HEK293 (cell line): ENCODE measurements around the gene DRAP1.

ENCODE experiments used
- GLIS1 ChIP-seq: fragments of 450-650 bp; formaldehyde crosslinking; IDR thresholded peaks from 2 replicates; pipeline ENCODE4 v1.5.1; 2016; ENCODE audit warnings: missing biosample characterization, missing genetic modification characterization
- HIC1 ChIP-seq: fragments of 450-650 bp; formaldehyde crosslinking; IDR thresholded peaks from 2 replicates; pipeline ENCODE4 v1.5.1; 2016; ENCODE audit warnings: missing biosample characterization, missing genetic modification characterization
- IKZF3 ChIP-seq: fragments of 450-650 bp; IDR thresholded peaks from 2 replicates; pipeline ENCODE4 v1.5.0; 2018; ENCODE audit warnings: missing biosample characterization, mild to moderate bottlenecking, missing genetic modification characterization, moderate library complexity
- KLF1 ChIP-seq: fragments of 450-650 bp; formaldehyde crosslinking; IDR thresholded peaks from 2 replicates; pipeline ENCODE4 v1.5.1; 2016; ENCODE audit warnings: missing biosample characterization, missing genetic modification characterization
- KLF16 ChIP-seq: fragments of 450-650 bp; formaldehyde crosslinking; IDR thresholded peaks from 2 replicates; pipeline ENCODE4 v1.5.1; 2017; ENCODE audit warnings: missing biosample characterization, missing genetic modification characterization
- REPIN1 ChIP-seq: fragments of 450-650 bp; formaldehyde crosslinking; IDR thresholded peaks from 2 replicates; pipeline ENCODE4 v1.5.1; 2017; ENCODE audit warnings: missing biosample characterization, missing genetic modification characterization, low read depth
- SCRT1 ChIP-seq: fragments of 450-650 bp; formaldehyde crosslinking; IDR thresholded peaks from 2 replicates; pipeline ENCODE4 v1.5.1; 2016; ENCODE audit warnings: missing biosample characterization, missing genetic modification characterization, borderline replicate concordance
- ZBTB10 ChIP-seq: fragments of 450-650 bp; formaldehyde crosslinking; IDR thresholded peaks from 2 replicates; pipeline ENCODE4 v1.5.1; 2016; ENCODE audit warnings: missing biosample characterization, missing genetic modification characterization
- ZBTB11 ChIP-seq: fragments of 450-650 bp; formaldehyde crosslinking; conservative IDR thresholded peaks from 2 replicates; pipeline ENCODE4 v1.5.1; 2016; ENCODE audit warnings: low read depth, missing biosample characterization, missing genetic modification characterization
- ZBTB17 ChIP-seq: fragments of 450-650 bp; formaldehyde crosslinking; IDR thresholded peaks from 2 replicates; pipeline ENCODE4 v1.5.1; 2016; ENCODE audit warnings: missing biosample characterization, missing genetic modification characterization
- ZBTB7A ChIP-seq: fragments of 450-650 bp; formaldehyde crosslinking; IDR thresholded peaks from 2 replicates; pipeline ENCODE4 v1.5.1; 2016; ENCODE audit warnings: low read depth, missing biosample characterization, missing genetic modification characterization
- ZFP3 ChIP-seq: fragments of 450-650 bp; formaldehyde crosslinking; IDR thresholded peaks from 2 replicates; pipeline ENCODE4 v1.5.1; 2016; ENCODE audit warnings: low read depth, missing biosample characterization, missing genetic modification characterization
- ZIC2 ChIP-seq: fragments of 450-650 bp; formaldehyde crosslinking; IDR thresholded peaks from 2 replicates; pipeline ENCODE4 v1.5.1; 2016; ENCODE audit warnings: missing biosample characterization, missing genetic modification characterization
- ZNF169 ChIP-seq: fragments of 450-650 bp; formaldehyde crosslinking; IDR thresholded peaks from 2 replicates; pipeline ENCODE4 v1.5.1; 2016; ENCODE audit warnings: missing biosample characterization, missing genetic modification characterization
- ZNF202 ChIP-seq: fragments of 450-650 bp; formaldehyde crosslinking; IDR thresholded peaks from 2 replicates; pipeline ENCODE4 v1.5.1; 2016; ENCODE audit warnings: missing biosample characterization, missing genetic modification characterization, borderline replicate concordance
- ZNF211 ChIP-seq: fragments of 450-650 bp; formaldehyde crosslinking; IDR thresholded peaks from 2 replicates; pipeline ENCODE4 v1.5.1; 2016; ENCODE audit warnings: low read depth, missing biosample characterization, missing genetic modification characterization
- ZNF274 ChIP-seq, 2 experiments: fragments of 200-500 bp in 1 of 2; fragments of 450-650 bp in 1 of 2; sonication (Bioruptor generic) in 1 of 2; formaldehyde crosslinking in 1 of 2; IDR thresholded peaks; 2 replicates each; pipeline versions ENCODE4 v1.5.1 to v1.6.1; 2014 to 2016; ENCODE audit warnings: borderline replicate concordance in 1 of 2, inconsistent platforms in 1 of 2, low read length in 1 of 2, missing biosample characterization in 1 of 2, missing genetic modification characterization in 1 of 2
- ZNF426 ChIP-seq: fragments of 450-650 bp; formaldehyde crosslinking; IDR thresholded peaks from 2 replicates; pipeline ENCODE4 v1.5.1; 2017; ENCODE audit warnings: missing biosample characterization, missing genetic modification characterization, mild to moderate bottlenecking, inconsistent platforms, moderate library complexity
- ZNF473 ChIP-seq: fragments of 450-650 bp; formaldehyde crosslinking; IDR thresholded peaks from 2 replicates; pipeline ENCODE4 v1.5.1; 2017; ENCODE audit warnings: missing biosample characterization, missing genetic modification characterization
- ZNF48 ChIP-seq: fragments of 450-650 bp; formaldehyde crosslinking; IDR thresholded peaks from 2 replicates; pipeline ENCODE4 v1.5.1; 2016; ENCODE audit warnings: missing biosample characterization, missing genetic modification characterization
- ZNF558 ChIP-seq: fragments of 450-650 bp; formaldehyde crosslinking; IDR thresholded peaks from 2 replicates; pipeline ENCODE4 v1.5.1; 2016; ENCODE audit warnings: missing biosample characterization, missing genetic modification characterization
- ZNF580 ChIP-seq: fragments of 450-650 bp; formaldehyde crosslinking; IDR thresholded peaks from 2 replicates; pipeline ENCODE4 v1.5.1; 2016; ENCODE audit warnings: missing biosample characterization, missing genetic modification characterization
- ZNF654 ChIP-seq: fragments of 450-650 bp; formaldehyde crosslinking; IDR thresholded peaks from 2 replicates; pipeline ENCODE4 v1.5.1; 2016; ENCODE audit warnings: low read depth, missing biosample characterization, missing genetic modification characterization
- ZNF677 ChIP-seq: fragments of 450-650 bp; IDR thresholded peaks from 2 replicates; pipeline ENCODE4 v1.5.0; 2018; ENCODE audit warnings: missing biosample characterization, mild to moderate bottlenecking, missing genetic modification characterization, moderate library complexity
- ZNF692 ChIP-seq: fragments of 450-650 bp; formaldehyde crosslinking; IDR thresholded peaks from 2 replicates; pipeline ENCODE4 v1.5.1; 2016; ENCODE audit warnings: missing biosample characterization, missing genetic modification characterization
- ZNF704 ChIP-seq: fragments of 450-650 bp; formaldehyde crosslinking; IDR thresholded peaks from 2 replicates; pipeline ENCODE4 v1.5.1; 2016; ENCODE audit warnings: missing biosample characterization, missing genetic modification characterization
- ZNF791 ChIP-seq: fragments of 450-650 bp; formaldehyde crosslinking; IDR thresholded peaks from 2 replicates; pipeline ENCODE4 v1.5.1; 2016; ENCODE audit warnings: missing biosample characterization, missing genetic modification characterization
- ZXDB ChIP-seq: fragments of 450-650 bp; formaldehyde crosslinking; IDR thresholded peaks from 2 replicates; pipeline ENCODE4 v1.5.1; 2016; ENCODE audit warnings: missing biosample characterization, missing genetic modification characterization

Gene DRAP1

GRCh38 chr11:65899356-65900124 is 19.7 kb upstream of the DRAP1 start (continued):
- no peak for TF ChIP-seq ZNF274 (IDR thresholded peaks at IDR 0.05; ENCODE audit: low read length)
- TF ChIP-seq ZNF274 (tag by site-specific recombination; IDR thresholded peaks at IDR 0.05; ENCODE audit: borderline replicate concordance) = no peak
- peak; percentile 53; the same call in 1 of the 2 replicates for TF ChIP-seq KLF1
- peak; percentile 27; the same call in 1 of the 2 replicates for TF ChIP-seq KLF16
- TF ChIP-seq ZBTB10 (tag by site-specific recombination) = peak; percentile 48; the same call in 1 of the 2 replicates
- no peak for TF ChIP-seq ZNF202
- TF ChIP-seq ZNF473 = no peak
- TF ChIP-seq ZFP3 (tag by site-specific recombination) = no peak
- no peak for TF ChIP-seq ZNF580 (tag by site-specific recombination)
- TF ChIP-seq ZBTB17 (tag by site-specific recombination) = no peak
- peak; percentile 29; the same call in 1 of the 2 replicates for TF ChIP-seq ZXDB
- TF ChIP-seq ZNF677 = no peak
- TF ChIP-seq ZNF558 (tag by site-specific recombination) = no peak
- no peak for TF ChIP-seq ZNF211 (tag by site-specific recombination)
- no peak; the same call in 1 of the 2 replicates for TF ChIP-seq ZBTB11 (tag by site-specific recombination)
- peak; percentile 95 for TF ChIP-seq HIC1 (tag by site-specific recombination)
- peak; percentile 52 for TF ChIP-seq GLIS1 (tag by site-specific recombination)
- TF ChIP-seq ZNF791 = no peak
- no peak for TF ChIP-seq ZNF169 (tag by site-specific recombination)
- peak; percentile 84; the same call in 1 of the 2 replicates for TF ChIP-seq ZBTB7A (tag by site-specific recombination)
- no peak for TF ChIP-seq ZNF654 (tag by site-specific recombination)
- no peak for TF ChIP-seq ZNF704 (tag by site-specific recombination)
- TF ChIP-seq ZNF692 (tag by site-specific recombination) = peak; percentile 25; the same call in 1 of the 2 replicates
- peak; percentile 26; the same call in 1 of the 2 replicates for TF ChIP-seq REPIN1 (tag by site-specific recombination)
- no peak for TF ChIP-seq ZNF426 (tag by site-specific recombination)
- no peak for TF ChIP-seq IKZF3 (tag by site-specific recombination)
- TF ChIP-seq SCRT1 = no peak
- TF ChIP-seq ZIC2 (tag by site-specific recombination) = no peak; the same call in 1 of the 2 replicates
- TF ChIP-seq ZNF48 (tag by site-specific recombination) = no peak
